Measurements from ENCODE around the gene PBX2. TPM values are rescaled to one million over a fixed set of nuclear protein-coding genes. Genes with fewer than 3 reads are reported as not detected.
"Not testable (repeated sequence)": the region's sequence is repeated elsewhere in the genome, so short reads cannot be mapped to it uniquely, and the experiment has no call there.

Gene PBX2
- total RNA-seq, 1 donor from 2014 or later: 55.9 TPM

GRCh38 chr6:32149932-32150870 lies 39.8 kb downstream of the PBX2 start:
- no peak for DNase-seq (ENCODE audit: low read depth)

- no peak for DNase-seq (ENCODE audit: low read depth)
Measured at GRCh38 chr6:32149092-32149755, 40.8 kb downstream of the PBX2 start.

GRCh38 chr6:32148289-32149091 lies 41.5 kb downstream of the PBX2 start:
- DNase-seq (ENCODE audit: low read depth): peak; percentile 58

GRCh38 chr6:32147401-32148132 lies 42.4 kb downstream of the PBX2 start:
- no peak for DNase-seq (ENCODE audit: low read depth)

- no peak for DNase-seq (ENCODE audit: low read depth)
Measured at GRCh38 chr6:32146687-32147086, 43.3 kb downstream of the PBX2 start.

- DNase-seq (ENCODE audit: low read depth): peak; percentile 31
Measured at GRCh38 chr6:32146287-32146686, 43.7 kb downstream of the PBX2 start.

- DNase-seq (ENCODE audit: low read depth): not testable (repeated sequence)
Measured at GRCh38 chr6:32144238-32144637, 45.8 kb downstream of the PBX2 start.

- no peak for DNase-seq (ENCODE audit: low read depth)
Measured at GRCh38 chr6:32140420-32141046, 49.5 kb downstream of the PBX2 start.

GRCh38 chr6:32139590-32139989 lies 50.4 kb downstream of the PBX2 start:
- DNase-seq (ENCODE audit: low read depth): no peak

GRCh38 chr6:32137454-32137853 lies 52.5 kb downstream of the PBX2 start:
- DNase-seq (ENCODE audit: low read depth): no peak

Other genes with a start within 250 kb of the PBX2 start
- 24.3 and 32.7 TPM in 2 replicates for gene CFB, start 244.1 kb downstream of the PBX2 start, total RNA-seq
- 92.3 and 146 TPM in 2 replicates for gene NELFE, start 231.2 kb downstream of the PBX2 start, total RNA-seq
- gene SKIC2, start 231.0 kb downstream of the PBX2 start, total RNA-seq: 46.5 and 47.3 TPM in 2 replicates
- 10.6 and 16.9 TPM in 2 replicates for gene DXO, start 218.1 kb downstream of the PBX2 start, total RNA-seq
- gene C4A, start 208.1 kb downstream of the PBX2 start, total RNA-seq: 1.6 and 42.4 TPM in 2 replicates
- 0.35 and 32.2 TPM in 2 replicates for gene C4B, start 175.4 kb downstream of the PBX2 start, total RNA-seq
- gene CYP21A2, start 151.8 kb downstream of the PBX2 start, total RNA-seq: 0.20 TPM in 1 of 2 replicates, not detected in the other
- gene TNXB, start 80.9 kb downstream of the PBX2 start, total RNA-seq: 0.75 TPM in 1 of 2 replicates, not detected in the other
- gene ATF6B, start 62.0 kb downstream of the PBX2 start, total RNA-seq: 16.5 and 26.2 TPM in 2 replicates
- gene FKBPL, start 59.9 kb downstream of the PBX2 start, total RNA-seq: 5.6 and 7.6 TPM in 2 replicates
- gene PRRT1, start 38.3 kb downstream of the PBX2 start, total RNA-seq: not detected in 2 replicates
- gene PPT2, start 36.1 kb downstream of the PBX2 start, total RNA-seq: 10.4 and 48.7 TPM in 2 replicates
- 1.3 TPM in 1 of 2 replicates, not detected in the other for gene EGFL8, start 25.6 kb downstream of the PBX2 start, total RNA-seq
- gene AGPAT1, start 14.1 kb downstream of the PBX2 start, total RNA-seq: 9.9 and 30.8 TPM in 2 replicates
- gene RNF5, start 11.8 kb downstream of the PBX2 start, total RNA-seq: 58.8 and 80.2 TPM in 2 replicates
- 0.60 TPM in 1 of 2 replicates, not detected in the other for gene AGER, start 5.9 kb downstream of the PBX2 start, total RNA-seq
- gene GPSM3, start 2.4 kb upstream of the PBX2 start, total RNA-seq: 0.40 and 1.9 TPM in 2 replicates
- 0.52 and 0.85 TPM in 2 replicates for gene NOTCH4, start 33.9 kb upstream of the PBX2 start, total RNA-seq
- gene TSBP1, start 181.7 kb upstream of the PBX2 start, total RNA-seq: not detected in 2 replicates
- gene BTNL2, start 217.0 kb upstream of the PBX2 start, total RNA-seq: not detected in 2 replicates
- 0.52 and 0.70 TPM in 2 replicates for gene HLA-DRA, start 249.7 kb upstream of the PBX2 start, total RNA-seq

Measured in renal cortical epithelial cell (primary cell).